ENCODE data around the gene CFAP58.
"Not testable (repeated sequence)": the region's sequence is repeated elsewhere in the genome, so short reads cannot be mapped to it uniquely, and the experiment has no call there.

CFAP58 gene

GRCh38 chr10:104440221-104440620 is 86.6 kb downstream of the CFAP58 start:
- no peak for DNase-seq

- DNase-seq = peak; percentile 79
These were observed 87.8 kb downstream of the CFAP58 start for GRCh38 chr10:104441329-104442000.

- DNase-seq = no peak
These were observed 91.7 kb downstream of the CFAP58 start for GRCh38 chr10:104445359-104445758.

- DNase-seq = no peak
These were observed 92.5 kb downstream of the CFAP58 start for GRCh38 chr10:104446151-104446550.

GRCh38 chr10:104447331-104447730 is 93.7 kb downstream of the CFAP58 start:
- no peak for DNase-seq

GRCh38 chr10:104447906-104448305 is 94.3 kb downstream of the CFAP58 start:
- no peak for DNase-seq

GRCh38 chr10:104449391-104449790 is 95.8 kb downstream of the CFAP58 start:
- DNase-seq = no peak

GRCh38 chr10:104450490-104450889 is 96.9 kb downstream of the CFAP58 start:
- no peak for DNase-seq

- no peak for DNase-seq
These were observed 97.3 kb downstream of the CFAP58 start for GRCh38 chr10:104450954-104451353.

GRCh38 chr10:104452977-104453376 is 99.3 kb downstream of the CFAP58 start:
- no peak for DNase-seq

- peak; percentile 11 for DNase-seq
These were observed 103.3 kb downstream of the CFAP58 start for GRCh38 chr10:104456802-104457542.

GRCh38 chr10:104457543-104457828 is 103.9 kb downstream of the CFAP58 start:
- DNase-seq = no peak

GRCh38 chr10:104465575-104465974 is 111.9 kb downstream of the CFAP58 start:
- DNase-seq = not testable (repeated sequence)

- peak; percentile 8 for DNase-seq
These were observed 115.2 kb downstream of the CFAP58 start for GRCh38 chr10:104468818-104469217.

- DNase-seq = no peak
These were observed 118.9 kb downstream of the CFAP58 start for GRCh38 chr10:104472505-104472904.

- peak; percentile 69 for DNase-seq
These were observed 119.5 kb downstream of the CFAP58 start for GRCh38 chr10:104472957-104473745.

- peak; percentile 41 for DNase-seq
These were observed 124.7 kb downstream of the CFAP58 start for GRCh38 chr10:104478380-104478779.

GRCh38 chr10:104479906-104480593 is 126.4 kb downstream of the CFAP58 start:
- DNase-seq = no peak

- no peak for DNase-seq
These were observed 127.2 kb downstream of the CFAP58 start for GRCh38 chr10:104480797-104481196.

GRCh38 chr10:104483582-104483981 is 129.9 kb downstream of the CFAP58 start:
- peak; percentile 62 for DNase-seq

GRCh38 chr10:104485632-104486031 is 132.0 kb downstream of the CFAP58 start:
- no peak for DNase-seq

GRCh38 chr10:104486803-104487202 is 133.2 kb downstream of the CFAP58 start:
- DNase-seq = no peak

- DNase-seq = no peak
These were observed 134.3 kb downstream of the CFAP58 start for GRCh38 chr10:104487794-104488438.
